Pons (tissue), 1 donor: ENCODE measurements around the gene HERC2.
"Not testable (repeated sequence)": the region's sequence is repeated elsewhere in the genome, so short reads cannot be mapped to it uniquely, and the experiment has no call there.

Experiments
- DNase-seq: peaks from one replicate; pipeline ENCODE4 v3.0.0-alpha.2; 2016; ENCODE audit warnings: low spot score

The HERC2 gene, protein sequence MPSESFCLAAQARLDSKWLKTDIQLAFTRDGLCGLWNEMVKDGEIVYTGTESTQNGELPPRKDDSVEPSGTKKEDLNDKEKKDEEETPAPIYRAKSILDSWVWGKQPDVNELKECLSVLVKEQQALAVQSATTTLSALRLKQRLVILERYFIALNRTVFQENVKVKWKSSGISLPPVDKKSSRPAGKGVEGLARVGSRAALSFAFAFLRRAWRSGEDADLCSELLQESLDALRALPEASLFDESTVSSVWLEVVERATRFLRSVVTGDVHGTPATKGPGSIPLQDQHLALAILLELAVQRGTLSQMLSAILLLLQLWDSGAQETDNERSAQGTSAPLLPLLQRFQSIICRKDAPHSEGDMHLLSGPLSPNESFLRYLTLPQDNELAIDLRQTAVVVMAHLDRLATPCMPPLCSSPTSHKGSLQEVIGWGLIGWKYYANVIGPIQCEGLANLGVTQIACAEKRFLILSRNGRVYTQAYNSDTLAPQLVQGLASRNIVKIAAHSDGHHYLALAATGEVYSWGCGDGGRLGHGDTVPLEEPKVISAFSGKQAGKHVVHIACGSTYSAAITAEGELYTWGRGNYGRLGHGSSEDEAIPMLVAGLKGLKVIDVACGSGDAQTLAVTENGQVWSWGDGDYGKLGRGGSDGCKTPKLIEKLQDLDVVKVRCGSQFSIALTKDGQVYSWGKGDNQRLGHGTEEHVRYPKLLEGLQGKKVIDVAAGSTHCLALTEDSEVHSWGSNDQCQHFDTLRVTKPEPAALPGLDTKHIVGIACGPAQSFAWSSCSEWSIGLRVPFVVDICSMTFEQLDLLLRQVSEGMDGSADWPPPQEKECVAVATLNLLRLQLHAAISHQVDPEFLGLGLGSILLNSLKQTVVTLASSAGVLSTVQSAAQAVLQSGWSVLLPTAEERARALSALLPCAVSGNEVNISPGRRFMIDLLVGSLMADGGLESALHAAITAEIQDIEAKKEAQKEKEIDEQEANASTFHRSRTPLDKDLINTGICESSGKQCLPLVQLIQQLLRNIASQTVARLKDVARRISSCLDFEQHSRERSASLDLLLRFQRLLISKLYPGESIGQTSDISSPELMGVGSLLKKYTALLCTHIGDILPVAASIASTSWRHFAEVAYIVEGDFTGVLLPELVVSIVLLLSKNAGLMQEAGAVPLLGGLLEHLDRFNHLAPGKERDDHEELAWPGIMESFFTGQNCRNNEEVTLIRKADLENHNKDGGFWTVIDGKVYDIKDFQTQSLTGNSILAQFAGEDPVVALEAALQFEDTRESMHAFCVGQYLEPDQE (N-terminal part only)

DNA sequence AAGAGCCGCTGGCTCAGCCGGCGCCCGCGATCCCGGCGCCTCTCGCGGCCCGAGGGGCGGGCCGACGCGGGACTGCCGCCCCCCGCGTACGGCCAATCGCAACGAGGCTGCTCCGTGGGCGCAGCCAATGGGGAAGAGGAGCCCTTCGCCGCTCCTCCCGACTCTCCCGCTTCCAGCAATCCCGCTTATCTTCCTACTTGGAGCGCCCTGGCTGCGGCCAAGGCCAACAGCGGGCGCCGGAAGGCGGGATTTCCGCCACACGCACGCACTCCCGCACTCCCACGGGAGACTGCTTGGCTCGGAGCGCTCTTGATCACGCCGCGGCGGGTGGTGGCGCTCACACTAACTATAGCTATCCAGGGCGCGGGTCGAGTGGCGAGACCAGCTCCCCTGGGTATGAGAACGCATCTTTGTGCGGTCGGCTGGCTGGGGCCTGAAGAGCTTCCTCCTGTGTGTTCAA is at the start of gene HERC2:
TSS of gene HERC2 (minus strand) at position 51 of the 460 bp plus-strand sequence. CDS start 746 bp downstream, outside the sequence.
- DNase-seq: not testable (repeated sequence)

DNA sequence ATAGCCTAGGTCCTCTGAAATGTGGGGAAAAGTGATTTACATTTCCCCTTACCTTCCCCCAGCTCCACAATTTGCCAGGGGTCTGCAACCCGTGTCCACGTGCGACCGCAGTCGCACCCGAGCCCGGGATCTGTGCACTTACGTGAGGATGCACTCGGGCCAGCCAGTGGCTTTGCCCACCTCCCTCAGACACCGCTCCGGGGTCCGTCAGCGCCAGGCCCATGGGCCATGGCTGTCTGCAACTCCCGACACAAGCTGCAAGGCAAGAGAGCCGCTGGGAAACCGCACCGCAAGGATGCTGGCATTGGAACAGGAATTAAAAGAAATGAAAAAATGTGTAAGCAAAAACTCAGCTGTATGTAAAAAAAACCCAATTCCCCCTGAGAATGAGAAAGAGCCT is 43.5 kb upstream of the HERC2 start:
- DNase-seq: not testable (repeated sequence)

DNA sequence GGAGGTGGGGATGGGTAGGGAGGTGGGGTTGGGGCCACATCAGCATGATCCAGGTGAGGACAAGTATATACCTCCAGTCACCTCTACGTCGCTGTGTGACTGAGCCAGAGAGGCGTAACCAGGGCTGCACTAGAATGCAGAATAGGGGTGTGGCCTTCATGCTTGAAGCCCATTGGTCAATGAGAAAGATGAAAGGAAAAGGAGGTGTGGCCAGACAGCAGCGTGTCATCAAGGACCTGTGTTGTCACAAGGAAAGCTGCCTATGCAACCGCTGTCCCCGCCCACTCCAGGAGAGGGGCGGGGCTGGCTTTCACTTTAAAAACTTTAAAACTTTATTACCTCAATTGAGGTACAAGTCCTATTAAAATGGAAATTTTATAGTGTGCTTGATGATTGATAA is 36.0 kb upstream of the HERC2 start, which contains the start of gene GOLGA6L24:
TSS of gene GOLGA6L24 (minus strand) at position 101 of the 400 bp plus-strand sequence. CDS start at position 40, 61 bp downstream.
- not testable (repeated sequence) for DNase-seq

DNA sequence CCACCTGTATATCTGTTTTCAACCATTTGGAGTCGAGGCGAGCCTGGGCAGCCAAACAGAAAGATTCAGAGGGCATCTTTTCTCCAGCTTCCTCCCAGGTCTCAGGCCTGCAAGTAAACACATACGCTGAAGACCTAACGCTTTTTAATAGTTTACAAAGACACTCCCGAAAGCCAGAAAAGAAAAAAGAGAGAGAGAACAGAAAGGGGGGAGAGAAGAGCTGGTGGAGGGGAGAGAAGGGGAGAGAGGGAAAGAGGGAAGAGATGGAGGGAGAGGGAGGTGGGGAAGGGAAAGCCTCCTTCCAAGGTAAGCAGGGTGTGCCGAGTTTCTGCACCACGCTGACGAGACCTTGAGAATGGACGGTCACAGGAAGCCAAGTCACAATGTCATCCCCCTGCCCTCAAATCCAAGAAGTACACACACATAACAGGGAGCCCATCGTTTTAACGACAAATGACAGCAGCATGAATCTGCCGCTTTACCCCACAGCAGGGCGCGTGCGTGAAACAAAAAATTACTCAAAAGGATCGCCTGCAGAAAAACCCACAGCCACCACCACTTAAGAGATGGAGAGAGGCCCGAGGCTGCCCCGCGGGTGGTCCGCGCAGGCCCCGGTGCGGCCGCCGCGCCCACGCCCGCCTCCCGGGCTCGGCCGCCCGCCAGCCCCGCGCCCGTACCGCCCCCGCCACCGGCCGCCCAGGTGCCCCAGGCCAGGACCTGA is 461 bp downstream of the HERC2 start:
- DNase-seq: not testable (repeated sequence)

DNA sequence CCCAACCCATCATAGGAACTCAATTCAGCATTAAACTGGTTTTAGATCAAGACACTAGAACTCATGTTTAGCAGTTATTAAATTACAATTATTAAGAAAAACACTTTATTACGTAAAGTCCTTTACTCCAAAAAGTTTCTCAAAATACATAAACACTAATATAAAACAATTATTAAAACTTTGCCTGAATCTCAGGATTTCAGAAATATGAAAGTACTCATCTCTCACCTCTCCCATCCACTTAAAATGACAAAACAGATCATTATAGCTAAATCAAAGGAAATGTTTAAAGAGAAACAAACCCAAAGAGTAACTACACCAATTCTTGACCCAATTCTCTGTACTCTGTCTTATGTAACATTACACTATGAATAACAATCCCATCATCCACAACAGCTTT is 2.3 kb downstream of the HERC2 start:
- DNase-seq: not testable (repeated sequence)

DNA sequence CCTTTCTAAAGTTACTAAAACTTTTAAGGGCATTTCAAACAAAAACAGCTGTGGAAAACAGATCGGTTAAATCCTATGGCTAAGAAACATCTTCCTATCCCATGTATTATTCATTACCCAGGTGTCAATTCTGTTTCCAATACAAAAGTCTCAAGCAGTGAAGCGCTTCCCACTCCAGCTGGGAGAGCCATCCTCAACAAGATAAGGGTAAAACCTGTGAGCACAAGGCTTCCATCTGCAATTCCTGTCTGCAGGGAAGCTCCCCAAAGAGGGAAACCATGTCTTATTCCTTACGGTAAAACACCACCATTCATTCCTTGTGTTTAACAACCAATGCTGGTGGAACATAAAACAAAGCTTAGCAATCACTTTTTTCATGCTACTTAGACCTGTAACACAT is 3.2 kb downstream of the HERC2 start:
- not testable (repeated sequence) for DNase-seq

DNA sequence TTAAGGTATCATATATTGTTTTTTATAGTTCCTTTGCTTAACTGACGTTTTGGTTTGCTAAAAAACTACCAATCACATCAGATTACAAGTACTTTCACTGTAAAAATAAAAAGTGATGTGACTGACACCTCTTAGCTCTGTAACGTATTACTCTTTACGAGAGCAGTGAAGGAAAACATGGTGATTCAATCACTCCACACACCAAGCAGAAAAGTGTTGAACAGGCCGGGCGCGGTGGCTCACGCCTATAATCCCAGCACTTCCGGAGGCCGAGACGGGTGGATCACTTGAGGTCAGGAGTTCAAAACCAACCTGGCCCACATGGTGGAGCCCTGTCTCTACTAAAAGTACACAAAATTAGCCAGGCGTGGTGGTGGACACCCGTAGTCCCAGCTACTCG is 3.9 kb downstream of the HERC2 start:
- not testable (repeated sequence) for DNase-seq

DNA sequence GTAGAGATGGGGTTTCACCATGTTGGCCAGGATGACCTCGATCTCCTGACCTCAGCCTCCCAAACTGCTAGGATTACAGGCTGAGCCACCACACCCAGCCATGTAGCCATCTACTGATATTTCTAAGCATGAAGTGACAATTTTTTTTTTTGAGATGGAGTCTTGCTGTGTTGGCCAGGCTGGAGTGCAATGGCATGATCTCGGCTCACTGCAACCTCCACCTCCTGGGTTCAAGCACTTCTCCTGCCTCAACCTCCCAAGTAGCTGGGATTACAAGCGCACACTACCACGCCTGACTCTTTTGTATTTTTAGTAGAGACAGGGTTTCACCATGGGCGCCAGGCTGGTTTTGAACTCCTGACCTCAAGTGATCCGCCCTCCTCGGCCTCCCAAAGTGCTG is 5.0 kb downstream of the HERC2 start:
- not testable (repeated sequence) for DNase-seq

DNA sequence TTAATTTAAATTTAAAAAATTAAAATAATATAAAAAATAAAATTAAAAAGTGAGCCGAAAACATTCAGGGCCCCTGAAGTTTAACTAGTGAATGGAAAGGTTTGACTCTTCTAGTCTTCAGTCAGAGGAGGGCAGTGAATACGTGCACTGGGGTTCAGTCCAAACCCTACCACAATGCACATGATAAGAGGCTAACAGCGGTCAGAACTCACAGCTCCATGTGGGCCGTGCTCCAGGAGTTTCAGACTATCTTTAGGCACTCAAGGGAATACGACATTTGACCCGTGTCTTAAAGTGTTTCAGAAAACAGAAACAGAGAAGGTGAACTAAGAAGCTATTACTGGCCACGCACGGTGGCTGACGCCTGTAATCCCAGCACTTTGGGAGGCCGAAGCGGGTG is 11.5 kb downstream of the HERC2 start:
- not testable (repeated sequence) for DNase-seq

DNA sequence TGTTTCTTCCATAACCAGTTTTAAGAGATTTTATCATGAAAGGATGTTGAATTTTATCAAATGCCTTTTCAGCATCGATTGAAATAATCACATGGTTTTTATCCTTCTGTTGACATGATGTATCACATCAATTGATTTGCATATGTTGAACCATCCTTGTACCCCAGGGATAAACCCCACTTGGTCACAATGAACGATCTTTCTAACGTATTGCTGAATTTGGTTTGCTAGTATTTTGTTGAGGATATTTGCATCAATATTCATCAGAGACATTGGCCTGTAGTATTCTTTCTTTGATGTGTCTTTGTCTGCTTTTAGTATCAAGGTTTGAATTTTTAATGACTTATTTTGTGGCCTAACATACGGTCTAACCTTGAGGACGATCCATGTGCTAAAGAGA is 13.3 kb downstream of the HERC2 start:
- not testable (repeated sequence) for DNase-seq

DNA sequence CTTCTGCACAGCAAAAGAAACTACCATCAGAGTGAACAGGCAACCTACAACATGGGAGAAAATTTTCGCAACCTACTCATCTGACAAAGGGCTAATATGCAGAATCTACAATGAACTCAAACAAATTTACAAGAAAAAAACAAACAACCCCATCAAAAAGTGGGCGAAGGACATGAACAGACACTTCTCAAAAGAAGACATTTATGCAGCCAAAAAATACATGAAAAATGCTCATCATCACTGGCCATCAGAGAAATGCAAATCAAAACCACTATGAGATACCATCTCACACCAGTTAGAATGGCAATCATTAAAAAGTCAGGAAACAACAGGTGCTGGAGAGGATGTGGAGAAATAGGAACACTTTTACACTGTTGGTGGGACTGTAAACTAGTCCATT is 16.3 kb downstream of the HERC2 start:
- DNase-seq: not testable (repeated sequence)

DNA sequence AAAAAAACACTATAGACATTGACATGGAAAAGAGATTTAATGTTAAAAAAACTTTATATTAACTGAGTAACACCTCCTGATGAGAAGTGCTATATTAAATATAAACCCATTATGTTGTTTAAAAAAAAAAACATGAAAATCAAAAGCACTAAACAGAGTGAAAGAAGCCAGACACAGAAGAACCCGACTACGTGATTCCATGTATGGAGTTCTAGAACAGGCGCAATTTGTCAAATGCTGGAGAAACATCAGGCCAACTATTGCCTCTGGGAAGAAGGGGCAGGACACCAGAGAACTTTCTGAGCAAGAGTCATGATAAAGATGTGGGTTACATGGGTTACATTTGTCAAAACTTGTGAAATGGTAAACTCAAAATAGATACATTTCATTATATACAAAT is 24.5 kb downstream of the HERC2 start:
- not testable (repeated sequence) for DNase-seq

DNA sequence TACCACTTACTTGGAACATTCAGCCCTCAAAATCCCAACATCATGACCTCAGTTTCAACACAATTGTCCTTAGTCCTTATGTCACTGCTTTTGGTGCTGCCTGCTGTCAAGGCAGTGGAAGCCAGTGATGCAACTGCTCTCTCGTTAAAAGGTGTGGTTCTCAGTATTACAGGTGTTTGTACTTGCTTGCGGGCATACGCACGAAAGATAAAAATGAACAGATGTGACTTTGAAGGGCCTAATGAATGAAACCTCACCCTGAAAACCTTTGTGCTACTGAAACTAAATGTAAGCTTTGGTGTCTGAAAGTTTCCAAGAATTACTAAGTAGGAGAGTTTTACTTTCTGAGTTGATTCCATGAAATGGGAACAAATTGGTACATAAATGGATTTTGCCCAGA is 25.2 kb downstream of the HERC2 start:
- not testable (repeated sequence) for DNase-seq

DNA sequence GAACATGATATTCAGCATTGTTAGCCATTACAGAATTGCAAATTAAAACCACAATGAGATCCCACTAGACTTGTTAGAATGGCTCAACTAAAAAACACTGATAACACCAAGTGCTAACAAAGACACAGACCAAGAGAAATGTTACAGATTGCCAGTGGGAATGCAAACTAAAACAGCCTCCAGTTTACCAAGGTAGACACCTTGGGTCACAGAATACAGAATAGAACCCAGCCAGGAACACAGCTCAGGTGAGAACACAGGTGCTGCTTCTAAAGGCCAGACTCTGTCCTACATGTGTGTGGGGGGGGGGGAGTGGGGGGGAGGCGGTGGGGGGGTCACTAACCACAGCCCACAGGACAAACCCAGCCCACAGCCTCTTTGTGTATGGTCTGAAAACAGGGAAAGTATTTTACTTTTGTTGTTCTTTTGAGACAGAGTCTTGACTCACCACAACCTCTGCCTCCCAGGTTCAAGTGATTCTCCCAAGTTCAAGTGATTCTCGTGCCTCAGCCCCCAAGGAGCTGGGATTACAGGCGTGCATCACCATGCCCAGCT is 26.9 kb downstream of the HERC2 start:
- DNase-seq: not testable (repeated sequence)

DNA sequence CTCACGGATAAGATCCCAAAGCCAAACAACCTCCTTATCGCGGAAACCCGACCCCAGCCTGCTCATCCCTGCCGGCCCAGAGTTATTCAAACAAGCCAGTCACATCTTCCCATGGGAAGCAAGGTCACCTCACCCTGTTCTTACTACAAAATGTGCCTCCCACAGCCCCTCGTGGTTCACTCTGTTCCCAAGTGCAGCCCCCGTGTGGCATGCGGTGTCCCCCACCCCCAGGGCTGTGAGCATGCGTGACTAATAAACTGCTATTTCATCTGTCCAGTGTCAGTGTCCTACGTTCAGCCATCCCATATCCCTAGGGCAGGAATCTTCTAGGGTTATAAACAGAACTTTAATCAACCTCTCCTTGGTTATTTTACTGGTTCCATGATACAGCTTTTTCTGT is 27.4 kb downstream of the HERC2 start:
- DNase-seq: not testable (repeated sequence)

DNA sequence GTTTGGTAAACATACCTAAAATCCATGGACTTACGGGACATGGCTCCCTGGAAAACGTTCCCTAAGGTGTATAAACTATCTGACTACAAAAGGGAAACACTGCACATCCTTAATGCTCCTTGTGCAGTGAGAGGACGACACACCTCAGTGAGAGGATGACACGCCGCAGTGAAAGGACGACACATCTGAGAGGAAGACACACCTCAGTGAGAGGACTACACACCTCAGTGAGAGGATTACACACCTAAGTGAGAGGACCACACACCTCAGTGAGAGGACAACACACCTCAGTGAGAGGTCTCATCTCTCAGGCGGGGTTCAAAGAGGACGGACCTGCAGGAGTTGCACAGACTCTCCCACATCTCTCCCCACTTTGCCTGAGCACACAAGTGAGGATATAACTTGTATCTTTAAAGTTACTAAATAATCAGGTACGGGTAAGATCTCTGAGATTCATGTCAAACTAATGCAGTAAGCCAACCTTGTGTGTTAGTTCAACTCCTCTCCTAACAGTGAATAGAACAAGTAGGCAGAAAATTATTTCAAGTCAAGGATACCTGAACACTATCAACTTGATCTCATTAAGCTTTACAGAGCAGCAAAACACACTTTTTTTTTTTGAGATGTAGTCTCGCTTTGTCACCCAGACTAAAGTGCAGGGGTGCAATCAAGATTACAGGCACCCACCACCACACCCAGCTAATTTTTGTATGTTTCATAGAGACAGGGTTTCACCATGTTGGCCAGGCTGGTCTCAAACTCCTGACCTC is 32.1 kb downstream of the HERC2 start:
- DNase-seq: no peak

DNA sequence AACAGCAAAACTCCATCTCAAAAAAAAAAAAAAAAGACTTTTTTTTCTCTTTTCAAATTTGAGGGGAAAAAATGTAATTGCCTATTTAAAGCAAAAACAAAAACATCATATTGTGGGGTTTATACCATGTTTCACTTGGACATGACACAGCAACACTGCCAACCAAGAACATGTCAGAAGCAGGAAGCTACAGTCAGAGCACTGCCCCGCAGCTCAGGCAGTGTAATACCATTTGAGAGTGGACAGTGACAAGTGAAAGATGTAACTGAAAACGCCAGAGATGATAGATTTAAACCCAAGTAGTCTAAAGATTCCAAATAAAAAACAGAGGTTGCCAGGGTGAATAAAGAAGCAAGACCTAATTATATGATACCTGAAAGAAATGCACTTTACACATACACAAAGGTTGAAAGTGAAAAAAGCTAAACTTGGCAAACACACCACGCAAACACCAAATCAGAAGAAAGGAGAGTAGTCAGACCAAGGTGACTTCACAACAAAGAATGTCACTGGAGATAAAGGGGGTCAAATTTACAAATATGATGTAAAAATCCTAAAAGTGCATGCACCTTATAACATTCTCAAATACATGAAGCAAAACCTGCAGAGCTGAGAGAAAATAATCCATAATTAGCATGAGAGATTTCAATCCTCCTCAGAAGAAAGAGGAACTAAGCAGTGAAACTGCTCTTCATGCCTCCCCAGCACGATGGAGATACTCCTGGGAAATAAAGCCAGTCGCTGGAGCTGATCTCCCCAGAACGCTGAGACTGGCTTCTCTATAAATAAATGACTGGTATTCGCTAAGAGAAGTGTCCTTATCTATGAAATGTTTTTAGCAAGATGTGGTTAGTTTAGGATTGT is 32.9 kb downstream of the HERC2 start:
- DNase-seq: not testable (repeated sequence)

DNA sequence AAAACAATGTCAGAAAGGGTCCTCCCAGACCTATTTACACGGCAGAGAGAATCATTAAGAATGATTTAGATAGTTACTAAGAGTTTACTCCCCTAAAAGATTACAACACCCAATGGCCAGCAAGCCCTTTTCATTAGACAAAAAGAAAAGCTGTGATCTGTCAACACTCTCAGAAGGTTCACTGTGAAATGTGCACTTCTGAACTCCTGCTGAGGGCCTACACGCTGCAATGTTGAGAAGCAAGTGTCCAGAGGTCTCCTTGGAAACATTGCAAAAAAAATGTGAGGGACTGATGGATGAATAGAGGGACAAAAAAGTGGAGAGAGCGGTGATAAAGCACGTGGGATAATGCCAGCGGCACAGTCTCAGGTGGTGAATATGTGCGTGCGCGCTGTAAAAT is 35.3 kb downstream of the HERC2 start:
- not testable (repeated sequence) for DNase-seq

DNA sequence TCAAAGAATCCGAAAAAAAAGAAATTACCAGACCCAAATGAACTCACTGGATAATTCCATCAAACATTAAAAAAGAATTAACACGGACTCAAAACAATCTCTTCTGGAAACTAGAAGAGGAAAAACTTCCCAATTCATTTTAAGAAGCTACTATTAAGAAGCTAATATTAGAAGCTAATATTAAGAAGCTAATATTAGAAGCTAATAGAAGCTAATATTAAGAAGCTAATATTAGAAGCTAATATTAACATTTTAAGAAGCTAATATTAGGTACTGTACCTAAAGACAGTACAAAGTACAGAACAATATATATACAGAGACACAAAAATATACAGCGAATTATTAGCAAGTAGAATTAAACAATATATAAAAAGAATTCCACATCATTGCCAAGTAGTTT is 35.9 kb downstream of the HERC2 start:
- DNase-seq: no peak
